Stimulated activated CD8-positive, alpha-beta memory T cell treated with anti-CD3 and anti-CD28 coated beads, Interleukin-7, amount 100 ng/mL, for 24 hours (primary cell): ENCODE data around the gene SLC22A23.

Source experiments
- DNase-seq: peaks from one replicate; pipeline ENCODE4 v3.0.0-alpha.2; 2020; ENCODE audit warnings: low read depth

The SLC22A23 gene

GRCh38 chr6:3239110-3239830, 217.6 kb downstream of the SLC22A23 start:
- no peak for DNase-seq

DNA sequence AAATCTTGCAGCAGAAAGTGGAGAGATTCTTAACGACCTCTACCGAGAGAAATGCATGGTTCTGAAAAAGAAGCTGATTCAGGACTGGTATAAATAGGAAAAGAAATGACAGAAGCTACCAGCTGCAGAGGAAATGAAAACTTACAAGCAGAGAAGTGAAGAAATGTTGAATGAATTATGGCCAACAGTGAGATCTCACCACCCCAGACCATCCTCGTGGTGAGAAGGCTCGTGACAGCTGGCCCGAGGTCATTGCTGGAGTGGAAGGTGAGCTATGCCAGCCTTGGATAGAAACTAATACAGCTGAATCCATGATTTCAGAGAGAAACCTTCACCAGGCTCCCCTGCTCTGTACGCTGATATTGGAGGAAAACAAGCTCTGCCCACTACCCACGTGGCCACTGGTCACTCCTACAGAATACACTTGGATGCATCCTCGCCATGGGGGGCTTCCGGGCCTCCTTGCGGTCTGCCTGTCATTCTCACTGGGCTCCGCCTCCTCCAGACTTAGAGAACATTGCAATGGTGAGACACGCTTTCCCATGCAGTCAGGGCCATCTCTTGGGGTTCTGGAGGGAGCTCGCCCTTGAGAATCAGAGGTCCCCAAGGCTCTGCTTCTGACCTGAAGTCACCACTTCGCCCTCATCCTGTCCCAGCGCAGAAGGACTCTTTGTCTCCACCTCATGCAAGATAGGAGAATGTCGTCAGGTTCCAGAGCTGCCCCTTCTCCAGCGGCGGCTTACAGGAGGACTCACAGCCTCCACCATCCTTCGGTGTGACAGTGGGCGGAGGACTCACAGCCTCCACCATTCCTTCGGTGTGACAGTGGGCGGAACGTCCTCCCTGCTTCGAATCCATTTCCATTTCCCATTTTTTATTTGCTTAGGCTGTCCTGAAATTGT, 218.8 kb downstream of the SLC22A23 start:
- DNase-seq, result no peak

DNA sequence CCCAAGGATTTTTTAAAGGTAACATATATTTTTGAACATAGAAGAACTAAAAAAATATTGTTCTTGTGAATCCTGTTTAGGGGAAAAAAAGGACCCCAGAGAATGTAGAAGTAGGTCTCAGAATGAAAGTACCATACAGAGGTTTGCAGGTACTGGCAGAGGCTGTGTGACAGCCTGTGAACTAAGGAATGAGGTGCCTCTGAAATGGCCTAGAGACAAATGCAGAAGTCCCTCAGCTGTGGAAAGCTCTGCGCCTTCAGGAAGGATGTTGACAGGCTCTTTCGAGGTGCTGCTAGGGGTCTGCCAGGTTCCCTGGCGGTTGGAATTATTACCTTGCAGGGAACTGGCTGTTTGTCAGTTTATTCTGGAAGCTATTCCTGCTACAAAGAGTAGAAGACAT, 220.8 kb downstream of the SLC22A23 start:
- no peak for DNase-seq

DNA sequence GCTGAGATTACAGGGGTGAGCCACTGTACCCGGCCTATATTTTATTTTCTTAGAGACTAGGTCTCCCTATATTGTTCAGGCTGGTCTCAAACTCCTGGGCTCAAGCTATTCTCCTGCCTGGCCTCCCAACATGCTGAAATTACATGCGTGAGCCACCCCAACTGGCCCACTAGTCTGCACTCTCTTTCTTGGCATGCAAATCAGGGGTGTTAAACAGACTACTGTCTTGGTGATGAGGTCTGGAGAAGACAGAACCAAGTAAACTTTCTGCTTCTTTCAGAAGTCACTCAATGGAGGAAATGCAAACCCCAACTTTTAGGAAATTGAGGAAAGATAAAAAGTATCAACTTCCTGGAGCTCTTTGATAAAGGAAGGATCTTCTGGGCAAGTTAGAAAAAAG, 221.4 kb downstream of the SLC22A23 start:
- DNase-seq, result no peak

GRCh38 chr6:3233904-3234303, 222.9 kb downstream of the SLC22A23 start:
- no peak for DNase-seq

- no peak for DNase-seq
These were observed 223.5 kb downstream of the SLC22A23 start for GRCh38 chr6:3233321-3233720.

GRCh38 chr6:3232017-3232945, 224.6 kb downstream of the SLC22A23 start:
- DNase-seq, result no peak

DNA sequence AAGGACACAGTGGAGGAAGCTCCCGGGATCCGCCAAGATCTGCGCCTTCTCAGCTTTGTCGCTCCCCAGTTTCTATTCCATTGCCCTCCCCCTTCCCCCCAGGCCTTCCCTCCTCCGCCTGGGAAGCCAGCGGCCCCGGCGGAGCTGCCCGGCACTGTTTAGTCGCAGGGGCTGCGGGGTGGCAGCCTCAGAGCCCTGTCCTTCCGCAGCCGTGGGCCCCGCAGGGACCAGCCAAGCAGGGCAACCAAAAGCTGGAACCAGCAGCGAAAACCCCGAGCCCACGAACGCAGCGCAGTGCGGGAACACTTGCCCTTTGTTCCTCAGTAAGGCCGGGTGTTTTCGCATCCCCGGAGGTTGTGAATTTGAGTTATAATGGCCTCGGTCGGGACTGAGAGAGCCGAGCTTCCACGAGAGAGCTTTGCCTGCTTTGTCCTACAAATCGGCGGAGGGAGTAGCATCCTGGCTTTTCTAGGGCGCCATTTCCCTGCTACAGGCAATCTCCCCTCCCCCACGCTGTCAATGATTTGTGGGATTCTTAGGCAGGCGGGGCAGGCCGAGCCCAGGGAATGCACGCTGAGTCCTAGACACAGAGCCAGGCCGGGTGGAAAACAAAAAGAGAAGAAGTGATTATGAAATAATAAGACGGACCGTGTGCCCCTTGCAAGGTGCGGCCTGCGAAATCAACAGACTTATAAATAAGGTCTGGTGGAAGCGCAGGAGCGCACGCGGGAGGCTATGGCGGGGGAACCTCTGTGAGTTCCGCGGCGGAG, 225.4 kb downstream of the SLC22A23 start:
- no peak for DNase-seq

DNA sequence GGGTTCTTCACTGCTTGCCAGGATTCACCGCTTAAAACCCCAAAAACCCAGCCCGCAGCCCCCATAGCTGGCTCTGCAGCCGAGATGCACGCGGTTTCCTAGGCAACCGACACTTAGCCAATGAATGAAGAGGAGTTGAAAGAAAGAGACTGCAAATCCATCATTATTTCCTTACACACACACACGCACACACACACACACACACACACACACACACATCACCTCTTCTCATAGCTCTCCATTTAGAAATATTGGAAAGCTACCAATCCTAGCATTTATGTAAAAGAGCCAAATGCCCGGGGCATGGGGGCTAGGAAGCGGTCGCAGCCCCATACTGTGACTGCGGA, 226.0 kb downstream of the SLC22A23 start:
- no peak for DNase-seq

DNA sequence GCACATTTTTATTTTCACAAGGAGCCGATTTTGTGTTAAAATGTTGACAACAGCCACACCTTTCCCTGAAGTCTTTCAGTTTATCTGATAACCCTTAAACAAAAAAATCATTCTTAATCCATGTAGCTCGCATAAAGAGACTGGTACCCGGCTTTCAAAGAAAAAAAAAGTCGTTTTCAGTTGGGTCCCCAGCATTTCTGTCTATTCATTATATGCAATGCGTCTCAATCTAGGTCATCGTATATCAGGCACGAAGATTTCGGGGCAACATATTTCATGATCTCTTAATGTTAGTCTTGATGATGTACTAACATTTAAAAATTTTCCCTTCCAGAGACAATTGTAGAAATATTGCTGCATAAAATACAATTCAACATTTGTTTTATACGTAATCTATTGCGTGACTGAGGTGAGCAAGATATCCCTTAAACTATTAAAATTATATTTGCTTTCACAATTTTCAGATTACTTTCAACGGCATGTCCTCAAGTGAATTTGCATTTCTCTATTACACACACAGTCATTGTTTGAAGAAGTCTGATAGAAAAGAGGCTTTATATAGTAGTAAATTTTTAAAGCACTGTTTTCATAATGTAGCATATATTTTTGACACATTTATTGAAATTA, 226.5 kb downstream of the SLC22A23 start:
- no peak for DNase-seq

DNA sequence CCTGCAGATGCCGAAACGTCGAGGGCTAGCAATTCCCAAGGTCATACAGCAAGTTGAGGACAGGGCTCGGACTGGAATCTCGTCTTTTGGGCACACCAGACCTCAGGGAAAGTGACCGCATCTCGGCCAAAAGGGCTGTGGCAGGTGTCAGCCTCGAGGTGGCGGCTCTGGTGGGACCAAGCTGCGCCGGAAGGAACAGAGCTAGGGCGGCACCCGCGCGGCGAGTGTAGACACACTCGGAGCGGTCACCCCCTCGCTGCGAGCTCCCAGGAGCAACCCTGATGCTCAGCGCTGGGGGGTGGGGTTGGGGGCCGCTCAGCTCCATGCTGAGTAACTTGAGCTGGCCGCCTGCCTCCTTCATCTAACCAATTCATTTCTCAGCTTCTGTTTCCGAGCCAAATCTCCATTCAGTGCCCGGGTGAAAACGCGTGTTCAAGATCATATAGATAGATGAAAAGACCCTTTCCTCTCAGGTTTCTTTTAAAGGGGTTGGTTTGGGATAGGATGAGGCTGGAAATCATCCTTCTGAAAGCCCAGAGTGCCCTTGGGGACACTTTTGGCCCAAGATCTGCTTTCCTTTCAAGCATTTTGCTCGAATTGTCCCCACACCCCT, 227.2 kb downstream of the SLC22A23 start:
- no peak for DNase-seq

GRCh38 chr6:3228771-3229565, 227.9 kb downstream of the SLC22A23 start:
- no peak for DNase-seq

DNA sequence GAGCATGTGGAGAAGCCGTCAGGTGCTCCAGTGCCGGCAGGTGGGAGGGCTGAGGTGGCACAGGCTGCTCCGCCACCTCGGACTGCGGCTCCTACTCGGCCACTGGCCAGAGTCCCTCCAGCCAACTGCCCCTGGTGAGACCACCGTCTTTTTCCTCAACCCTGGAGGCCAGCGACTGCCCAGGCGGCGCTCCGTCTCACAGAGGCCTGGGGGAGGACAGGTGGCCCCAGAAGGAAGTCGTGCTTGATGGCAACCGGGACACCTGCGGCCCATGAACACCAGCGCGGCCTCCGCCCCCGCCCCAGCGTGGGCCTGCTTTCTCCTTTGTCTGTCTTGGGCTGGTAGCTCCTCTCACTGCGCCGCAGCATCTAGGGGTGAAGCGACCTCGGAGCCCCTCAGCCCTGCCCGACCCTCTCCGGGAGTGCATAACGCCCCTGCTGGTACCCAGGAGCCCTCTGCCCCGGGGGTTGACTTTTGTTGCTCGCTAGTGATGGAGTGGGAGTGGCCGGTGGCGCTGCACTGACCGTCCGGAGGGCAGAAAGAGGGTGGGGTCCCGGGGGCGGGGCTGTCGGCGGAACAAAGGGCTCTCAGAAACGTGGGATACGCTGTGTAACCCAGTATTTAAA, 228.7 kb downstream of the SLC22A23 start:
- DNase-seq, result no peak

- no peak for DNase-seq
These were observed 229.3 kb downstream of the SLC22A23 start, which contains the start of gene TUBB2B for GRCh38 chr6:3227363-3228045. TSS of gene TUBB2B (minus strand) at chr6:3227653. CDS start at chr6:3227543, 110 bp downstream.

- no peak for DNase-seq
These were observed 230.1 kb downstream of the SLC22A23 start for GRCh38 chr6:3226481-3227362.

DNA sequence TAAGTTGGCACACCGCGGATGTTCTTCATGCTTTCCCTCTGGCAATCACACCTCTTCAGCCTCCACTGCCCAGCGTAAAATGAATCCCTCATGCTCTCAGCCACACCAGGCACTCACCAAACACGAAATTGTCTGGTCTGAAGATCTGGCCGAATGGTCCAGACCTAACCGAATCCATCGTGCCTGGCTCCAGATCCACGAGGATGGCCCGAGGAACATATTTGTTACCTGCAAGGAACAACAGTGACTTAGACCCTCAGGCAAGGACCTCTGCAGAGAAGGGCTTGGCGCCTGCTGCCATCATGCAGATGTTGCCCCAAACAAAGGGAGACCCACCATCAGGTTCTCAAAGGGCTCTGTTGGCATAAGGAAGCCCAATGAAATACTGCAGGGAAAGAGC, 230.8 kb downstream of the SLC22A23 start:
- no peak for DNase-seq

- DNase-seq, result no peak
These were observed 234.3 kb downstream of the SLC22A23 start for GRCh38 chr6:3222506-3223038.
